Liver (tissue), 9 donors: ENCODE data around the gene DIO2. TPM values are rescaled to one million over a fixed set of nuclear protein-coding genes. Genes with fewer than 3 reads are reported as not detected.
A peak's percentile ranks its signal among the peaks of the same experiment; 100 is the strongest.

ENCODE experiments used
- DNase-seq: peaks from one replicate; pipeline ENCODE4 v3.0.0-alpha.2; 2017; ENCODE audit warnings: low spot score
- H3K27ac ChIP-seq, 2 donors: one replicate each; pipeline ENCODE4 v1.7.0; 2013; ENCODE audit warnings: inconsistent platforms in 2 of 2, low read length in 2 of 2, control low read depth in 1 of 2, low read depth in 1 of 2, mild to moderate bottlenecking in 1 of 2
- H3K27me3 ChIP-seq, 4 donors: one replicate each; pipeline versions ENCODE4 v1.6.1 to v1.7.0; 2013; ENCODE audit warnings: low read length in 3 of 4, inconsistent platforms in 1 of 4, mild to moderate bottlenecking in 1 of 4, moderate library complexity in 1 of 4; ENCODE audit not compliant: control insufficient read depth in 4 of 4, insufficient read depth in 4 of 4
- H3K36me3 ChIP-seq, 4 donors: one replicate each; pipeline versions ENCODE4 v1.6.1 to v1.7.0; 2013; ENCODE audit warnings: low read length in 3 of 4, mild to moderate bottlenecking in 3 of 4, low read depth in 1 of 4, moderate library complexity in 1 of 4; ENCODE audit not compliant: control insufficient read depth in 4 of 4, insufficient read depth in 3 of 4
- H3K4me1 ChIP-seq, 4 donors: one replicate each; pipeline versions ENCODE4 v1.6.1 to v1.7.0; 2013; ENCODE audit warnings: low read length in 3 of 4, mild to moderate bottlenecking in 3 of 4, moderate library complexity in 1 of 4; ENCODE audit not compliant: control insufficient read depth in 4 of 4, insufficient read depth in 4 of 4
- H3K4me3 ChIP-seq, 3 donors: one replicate each; pipeline versions ENCODE4 v1.6.1 to v1.7.0; 2013; ENCODE audit warnings: low read length in 3 of 3, control low read depth in 1 of 3, low read depth in 1 of 3, mild to moderate bottlenecking in 1 of 3
- H3K9ac ChIP-seq, 2 donors: one replicate each; pipeline ENCODE4 v1.7.0; 2013; ENCODE audit warnings: low read length in 2 of 2, mild to moderate bottlenecking in 2 of 2, moderate library complexity in 2 of 2, control low read depth in 1 of 2, low read depth in 1 of 2
- H3K9me3 ChIP-seq, 4 donors: one replicate each; pipeline versions ENCODE4 v1.6.1 to v1.7.0; 2013; ENCODE audit warnings: low read length in 3 of 4; ENCODE audit not compliant: control insufficient read depth in 4 of 4
- EGR1 ChIP-seq, 2 donors: IDR thresholded peaks; 2 replicates each; pipeline ENCODE4 v1.6.1; 2016 to 2018; ENCODE audit warnings: antibody characterized with exemption in 2 of 2, low read depth in 2 of 2
- FOXA1 ChIP-seq: IDR thresholded peaks from 2 replicates; pipeline ENCODE4 v1.6.1; 2016; ENCODE audit warnings: antibody characterized with exemption
- HNF4G ChIP-seq: IDR thresholded peaks from 2 replicates; pipeline ENCODE4 v1.6.1; 2016; ENCODE audit warnings: antibody characterized with exemption
- JUND ChIP-seq, 2 donors: IDR thresholded peaks; 2 replicates each; pipeline ENCODE4 v1.6.1; 2016; ENCODE audit warnings: antibody characterized with exemption in 2 of 2
- NR2F2 ChIP-seq: IDR thresholded peaks from 2 replicates; pipeline ENCODE4 v1.6.1; 2016; ENCODE audit warnings: antibody characterized with exemption
- RAD21 ChIP-seq, 2 donors: IDR thresholded peaks; 2 replicates each; pipeline ENCODE4 v1.6.1; 2016; ENCODE audit warnings: antibody characterized with exemption in 2 of 2, mild to moderate bottlenecking in 2 of 2
- TAF1 ChIP-seq: conservative IDR thresholded peaks from 2 replicates; pipeline ENCODE4 v1.6.1; 2016; ENCODE audit warnings: antibody characterized with exemption, mild to moderate bottlenecking
- YY1 ChIP-seq: IDR thresholded peaks from 2 replicates; pipeline ENCODE4 v1.6.1; 2016; ENCODE audit warnings: antibody characterized with exemption, mild to moderate bottlenecking
- WGBS: extraction: QIAGEN DNeasy Blood & Tissue Kit; methylation state at CpG from one replicate; pipeline ENCODE4 v1.1.7; 2013; 5-methylcytosine and 5-hydroxymethylcytosine counted together
- polyA plus RNA-seq, 2 donors: library from polyadenylated mRNA; stranded (reverse) in 1 of 2; unstranded in 1 of 2; fragments of 200-250 nt in 1 of 2; fragments of >200 nt in 1 of 2; fragmentation: Nextera tagmentation in 1 of 2; extraction: Ambion mirVana in 1 of 2; gene quantifications; one replicate each; pipeline versions ENCODE4 v1.2.1 to v1.2.3, GENCODE V29; 2013 to 2015
- total RNA-seq, 2 donors: library from RNA; depleted of rRNA; stranded (reverse); fragments of >200 nt; gene quantifications; one replicate each; pipeline ENCODE4 v1.2.3, GENCODE V29; 2014
- TF ChIP-seq, protein P1 (sequence below): IDR thresholded peaks from 2 replicates; pipeline ENCODE4 v1.6.1; 2016; ENCODE audit warnings: antibody characterized with exemption
- TF ChIP-seq, protein P2 (sequence below): IDR thresholded peaks from 2 replicates; pipeline ENCODE4 v1.6.1; 2016; ENCODE audit warnings: antibody characterized with exemption, mild to moderate bottlenecking
- TF ChIP-seq, protein P3 (sequence below): IDR thresholded peaks from 2 replicates; pipeline ENCODE4 v1.6.1; 2016; ENCODE audit warnings: antibody characterized with exemption
- TF ChIP-seq, protein P4 (sequence below): IDR thresholded peaks from 2 replicates; pipeline ENCODE4 v1.6.1; 2016; ENCODE audit warnings: antibody characterized with exemption
- donor health status: healthy.
- donor health status: healthy.
- donor health status: healthy.
- donor health status: healthy.
- donor health status: healthy.

The DIO2 gene
- total and polyA plus RNA-seq, 4 donors, result under 0.01 to 0.23 (median 0.02) TPM; not detected in 1

DNA sequence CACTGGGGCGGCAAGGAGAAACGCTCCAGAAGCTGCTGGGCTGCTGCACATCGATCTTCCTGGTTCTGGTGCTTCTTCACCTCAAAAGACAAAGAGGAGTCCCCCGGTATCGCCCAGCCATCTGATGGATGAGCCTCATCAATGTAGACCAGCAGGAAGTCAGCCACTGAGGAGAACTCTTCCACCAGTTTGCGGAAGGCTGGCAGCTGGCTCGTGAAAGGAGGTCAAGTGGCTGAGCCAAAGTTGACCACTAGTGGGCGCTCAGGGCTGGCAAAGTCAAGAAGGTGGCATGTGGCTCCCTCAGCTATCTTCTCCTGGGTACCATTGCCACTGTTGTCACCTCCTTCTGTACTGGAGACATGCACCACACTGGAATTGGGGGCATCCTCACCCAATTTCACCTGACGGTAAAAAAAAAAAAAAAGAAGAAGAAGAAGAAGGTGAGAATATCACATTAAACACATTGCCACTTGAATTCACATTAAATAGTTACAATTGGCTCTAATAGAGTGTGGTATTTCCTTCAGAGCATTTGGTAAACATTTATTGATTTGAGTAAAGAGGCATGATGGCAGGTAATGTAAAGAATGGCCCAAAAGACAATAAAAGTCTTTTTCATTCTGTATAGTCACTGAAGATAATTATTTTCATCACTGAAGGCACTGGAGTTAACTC, 8.3 kb downstream of the DIO2 start:
- WGBS, result 71% methylated on average over 9 of the region's 9 CpGs

DNA sequence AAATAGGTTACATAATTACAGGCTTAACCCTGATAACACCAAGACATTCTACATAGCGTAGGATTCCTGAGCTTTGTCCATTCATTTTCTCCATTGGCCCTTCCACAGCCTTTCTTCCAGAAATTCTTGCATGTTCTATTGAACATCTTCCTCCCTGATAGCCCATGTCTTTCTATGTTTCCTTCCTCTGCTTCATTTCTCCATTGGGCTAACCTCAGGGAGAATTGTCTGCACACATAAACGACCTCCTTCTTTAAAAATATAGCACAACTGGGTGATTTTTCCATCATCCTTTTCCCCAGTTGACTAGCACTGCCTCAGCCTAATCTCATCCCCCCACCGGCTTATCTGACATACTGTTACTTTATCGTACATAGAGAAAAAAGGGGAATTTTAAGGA, 11.2 kb downstream of the DIO2 start:
- WGBS, result 63% methylated on average over 4 of the region's 4 CpGs

More for the DNA sequence above, 8.3 kb downstream of the DIO2 start:
- Histone ChIP-seq H3K36me3 (no peaks in the 10 kb centered on the region), H3K4me3 (no peak overlapping the region), H3K9me3 (no peaks in the 10 kb centered on the region), H3K4me1 (no peaks in the 10 kb centered on the region), H3K27me3 (no peaks in the 10 kb centered on the region), H3K27ac (no peak overlapping the region), H3K9ac (no peak overlapping the region)
- DNase-seq, result no peak
- TF ChIP-seq YY1, result no peak
- TF ChIP-seq RAD21 (IDR thresholded peaks at IDR 0.05), result peak in 1 of 2 donors; percentile 15

DNA sequence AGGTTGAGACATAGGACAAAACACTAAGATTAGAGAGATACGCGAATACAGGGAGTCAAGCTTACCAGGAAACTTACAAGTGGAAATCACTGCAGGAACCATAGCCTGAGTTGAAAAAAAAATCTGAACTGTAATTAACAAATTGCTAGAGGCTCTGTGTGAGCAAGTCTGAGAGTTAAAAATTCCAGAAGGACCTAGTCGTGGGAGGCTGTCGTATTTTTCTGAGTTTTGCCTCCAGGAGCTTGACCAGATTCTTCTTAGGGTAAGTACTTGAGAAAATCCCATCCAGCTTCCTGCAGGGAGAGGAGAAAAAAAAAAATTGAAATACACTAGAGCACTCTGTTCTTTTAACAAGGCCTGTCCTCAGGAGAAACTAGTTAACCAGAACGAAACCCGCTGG, 22.7 kb downstream of the DIO2 start:
- 84% methylated on average over 6 of the region's 6 CpGs for WGBS

More for the DNA sequence above, 11.2 kb downstream of the DIO2 start:
- no peak for DNase-seq
- Histone ChIP-seq H3K36me3 (no peaks in the 10 kb centered on the region), H3K27me3 (no peaks in the 10 kb centered on the region), H3K9me3 (no peaks in the 10 kb centered on the region), H3K27ac (no peak overlapping the region), H3K4me1 (no peaks in the 10 kb centered on the region), H3K4me3 (no peak overlapping the region), H3K9ac (no peak overlapping the region)
- no peak for TF ChIP-seq HNF4G
- TF ChIP-seq, protein P1, sequence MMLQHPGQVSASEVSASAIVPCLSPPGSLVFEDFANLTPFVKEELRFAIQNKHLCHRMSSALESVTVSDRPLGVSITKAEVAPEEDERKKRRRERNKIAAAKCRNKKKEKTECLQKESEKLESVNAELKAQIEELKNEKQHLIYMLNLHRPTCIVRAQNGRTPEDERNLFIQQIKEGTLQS, result no peak
- no peak for TF ChIP-seq FOXA1
- no peak for TF ChIP-seq JUND (IDR thresholded peaks at IDR 0.05)
- no peak for TF ChIP-seq TAF1
- no peak for TF ChIP-seq EGR1 (IDR thresholded peaks at IDR 0.05; ENCODE audit: low read depth in 2 of 2)
- TF ChIP-seq, protein P2, sequence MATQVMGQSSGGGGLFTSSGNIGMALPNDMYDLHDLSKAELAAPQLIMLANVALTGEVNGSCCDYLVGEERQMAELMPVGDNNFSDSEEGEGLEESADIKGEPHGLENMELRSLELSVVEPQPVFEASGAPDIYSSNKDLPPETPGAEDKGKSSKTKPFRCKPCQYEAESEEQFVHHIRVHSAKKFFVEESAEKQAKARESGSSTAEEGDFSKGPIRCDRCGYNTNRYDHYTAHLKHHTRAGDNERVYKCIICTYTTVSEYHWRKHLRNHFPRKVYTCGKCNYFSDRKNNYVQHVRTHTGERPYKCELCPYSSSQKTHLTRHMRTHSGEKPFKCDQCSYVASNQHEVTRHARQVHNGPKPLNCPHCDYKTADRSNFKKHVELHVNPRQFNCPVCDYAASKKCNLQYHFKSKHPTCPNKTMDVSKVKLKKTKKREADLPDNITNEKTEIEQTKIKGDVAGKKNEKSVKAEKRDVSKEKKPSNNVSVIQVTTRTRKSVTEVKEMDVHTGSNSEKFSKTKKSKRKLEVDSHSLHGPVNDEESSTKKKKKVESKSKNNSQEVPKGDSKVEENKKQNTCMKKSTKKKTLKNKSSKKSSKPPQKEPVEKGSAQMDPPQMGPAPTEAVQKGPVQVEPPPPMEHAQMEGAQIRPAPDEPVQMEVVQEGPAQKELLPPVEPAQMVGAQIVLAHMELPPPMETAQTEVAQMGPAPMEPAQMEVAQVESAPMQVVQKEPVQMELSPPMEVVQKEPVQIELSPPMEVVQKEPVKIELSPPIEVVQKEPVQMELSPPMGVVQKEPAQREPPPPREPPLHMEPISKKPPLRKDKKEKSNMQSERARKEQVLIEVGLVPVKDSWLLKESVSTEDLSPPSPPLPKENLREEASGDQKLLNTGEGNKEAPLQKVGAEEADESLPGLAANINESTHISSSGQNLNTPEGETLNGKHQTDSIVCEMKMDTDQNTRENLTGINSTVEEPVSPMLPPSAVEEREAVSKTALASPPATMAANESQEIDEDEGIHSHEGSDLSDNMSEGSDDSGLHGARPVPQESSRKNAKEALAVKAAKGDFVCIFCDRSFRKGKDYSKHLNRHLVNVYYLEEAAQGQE, result no peak
- TF ChIP-seq NR2F2, result no peak
- TF ChIP-seq, protein P3, sequence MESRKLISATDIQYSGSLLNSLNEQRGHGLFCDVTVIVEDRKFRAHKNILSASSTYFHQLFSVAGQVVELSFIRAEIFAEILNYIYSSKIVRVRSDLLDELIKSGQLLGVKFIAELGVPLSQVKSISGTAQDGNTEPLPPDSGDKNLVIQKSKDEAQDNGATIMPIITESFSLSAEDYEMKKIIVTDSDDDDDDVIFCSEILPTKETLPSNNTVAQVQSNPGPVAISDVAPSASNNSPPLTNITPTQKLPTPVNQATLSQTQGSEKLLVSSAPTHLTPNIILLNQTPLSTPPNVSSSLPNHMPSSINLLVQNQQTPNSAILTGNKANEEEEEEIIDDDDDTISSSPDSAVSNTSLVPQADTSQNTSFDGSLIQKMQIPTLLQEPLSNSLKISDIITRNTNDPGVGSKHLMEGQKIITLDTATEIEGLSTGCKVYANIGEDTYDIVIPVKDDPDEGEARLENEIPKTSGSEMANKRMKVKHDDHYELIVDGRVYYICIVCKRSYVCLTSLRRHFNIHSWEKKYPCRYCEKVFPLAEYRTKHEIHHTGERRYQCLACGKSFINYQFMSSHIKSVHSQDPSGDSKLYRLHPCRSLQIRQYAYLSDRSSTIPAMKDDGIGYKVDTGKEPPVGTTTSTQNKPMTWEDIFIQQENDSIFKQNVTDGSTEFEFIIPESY, result no peak

More for the DNA sequence above, 22.7 kb downstream of the DIO2 start:
- no peak overlapping the region for H3K4me3 ChIP-seq
- no peak for TF ChIP-seq TAF1
- TF ChIP-seq, protein P4, sequence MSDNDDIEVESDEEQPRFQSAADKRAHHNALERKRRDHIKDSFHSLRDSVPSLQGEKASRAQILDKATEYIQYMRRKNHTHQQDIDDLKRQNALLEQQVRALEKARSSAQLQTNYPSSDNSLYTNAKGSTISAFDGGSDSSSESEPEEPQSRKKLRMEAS, result no peak
- no peaks in the 10 kb centered on the region for H3K27me3 ChIP-seq
- H3K36me3 ChIP-seq, result no peaks in the 10 kb centered on the region
- H3K27ac ChIP-seq, result no peak overlapping the region
- H3K9me3 ChIP-seq, result no peaks in the 10 kb centered on the region
- no peak overlapping the region for H3K9ac ChIP-seq
- DNase-seq, result no peak
- no peaks in the 10 kb centered on the region for H3K4me1 ChIP-seq
